ENCODE measurements around the gene LHFPL3.

LHFPL3 gene

DNA sequence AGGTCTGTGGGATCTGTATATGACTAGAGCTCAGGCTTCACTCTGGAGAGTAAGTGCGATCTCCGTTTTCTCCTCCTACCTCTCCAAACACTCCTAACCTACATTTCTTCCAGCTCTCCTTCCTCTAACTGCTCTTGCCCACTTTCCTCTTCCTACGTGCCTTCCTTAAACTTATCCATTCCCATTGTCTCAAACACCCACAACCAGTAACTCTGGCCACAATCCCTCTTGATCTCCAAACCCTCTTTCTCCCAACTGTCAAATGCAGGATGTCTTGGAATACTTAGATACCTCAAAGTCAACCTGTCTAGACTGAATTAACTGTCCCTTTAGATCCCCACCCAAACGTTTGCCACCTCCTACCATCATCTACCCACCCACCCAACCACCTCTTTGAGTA is 471.9 kb downstream of the LHFPL3 start:
- DNase-seq (ENCODE audit: low read depth) = no peak

DNA sequence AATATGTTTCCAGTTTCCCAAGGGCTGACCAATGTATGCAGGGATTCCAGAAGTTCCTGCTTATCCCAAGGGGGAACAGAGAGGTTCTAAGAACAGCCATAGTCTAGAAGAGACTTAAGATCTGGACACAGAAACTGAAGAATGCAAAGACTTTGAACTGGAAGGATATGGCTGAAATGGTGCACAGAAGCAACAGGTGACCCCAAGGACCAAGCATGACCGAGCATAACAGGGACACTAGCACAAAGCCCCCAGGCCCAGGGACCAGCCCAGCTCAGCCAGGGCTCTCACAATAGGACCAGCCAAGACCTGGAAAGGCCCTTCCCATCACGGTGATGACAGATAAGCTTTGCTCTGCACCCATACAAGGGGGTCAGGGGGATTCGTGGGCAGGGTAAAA is 472.6 kb downstream of the LHFPL3 start:
- DNase-seq (ENCODE audit: low read depth) = no peak

DNA sequence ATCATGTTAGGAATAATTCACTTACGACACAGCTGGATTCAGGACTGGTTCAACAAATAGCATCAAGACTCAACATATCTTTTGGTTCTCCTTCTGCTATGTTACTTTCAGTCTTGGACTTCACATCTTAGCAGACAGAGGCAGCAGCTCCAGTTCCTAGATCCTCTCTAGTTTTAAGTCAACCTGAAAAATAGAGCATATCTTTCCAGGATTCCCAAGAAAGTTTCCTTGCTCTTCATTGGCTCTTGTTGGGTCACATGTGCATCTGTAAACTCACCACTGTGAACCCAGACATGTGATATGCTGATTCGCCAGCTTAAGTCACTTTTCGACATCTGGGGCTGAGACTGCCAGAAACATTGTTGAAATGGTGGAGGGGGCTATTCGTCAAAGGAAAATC is 475.5 kb downstream of the LHFPL3 start:
- no peak for DNase-seq (ENCODE audit: low read depth)

DNA sequence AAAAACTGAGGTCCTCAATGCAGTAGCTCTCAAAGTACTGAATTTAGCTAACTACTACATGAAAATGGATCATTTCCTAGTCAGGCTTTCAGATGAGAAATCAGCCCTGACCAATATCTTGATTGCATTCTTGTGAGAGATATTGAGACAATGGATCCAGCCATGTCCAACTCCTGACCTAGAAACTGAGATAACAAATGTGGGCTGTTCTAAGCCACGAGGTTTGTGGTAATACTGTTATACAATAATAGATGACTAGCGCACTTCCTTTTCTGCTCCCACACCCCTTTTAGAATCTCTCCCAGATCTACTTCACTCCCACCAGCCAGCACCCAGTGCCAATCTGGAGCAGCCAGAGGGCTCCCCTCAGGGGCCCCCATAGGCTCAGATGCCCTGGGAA is 476.3 kb downstream of the LHFPL3 start:
- DNase-seq (ENCODE audit: low read depth) = no peak

DNA sequence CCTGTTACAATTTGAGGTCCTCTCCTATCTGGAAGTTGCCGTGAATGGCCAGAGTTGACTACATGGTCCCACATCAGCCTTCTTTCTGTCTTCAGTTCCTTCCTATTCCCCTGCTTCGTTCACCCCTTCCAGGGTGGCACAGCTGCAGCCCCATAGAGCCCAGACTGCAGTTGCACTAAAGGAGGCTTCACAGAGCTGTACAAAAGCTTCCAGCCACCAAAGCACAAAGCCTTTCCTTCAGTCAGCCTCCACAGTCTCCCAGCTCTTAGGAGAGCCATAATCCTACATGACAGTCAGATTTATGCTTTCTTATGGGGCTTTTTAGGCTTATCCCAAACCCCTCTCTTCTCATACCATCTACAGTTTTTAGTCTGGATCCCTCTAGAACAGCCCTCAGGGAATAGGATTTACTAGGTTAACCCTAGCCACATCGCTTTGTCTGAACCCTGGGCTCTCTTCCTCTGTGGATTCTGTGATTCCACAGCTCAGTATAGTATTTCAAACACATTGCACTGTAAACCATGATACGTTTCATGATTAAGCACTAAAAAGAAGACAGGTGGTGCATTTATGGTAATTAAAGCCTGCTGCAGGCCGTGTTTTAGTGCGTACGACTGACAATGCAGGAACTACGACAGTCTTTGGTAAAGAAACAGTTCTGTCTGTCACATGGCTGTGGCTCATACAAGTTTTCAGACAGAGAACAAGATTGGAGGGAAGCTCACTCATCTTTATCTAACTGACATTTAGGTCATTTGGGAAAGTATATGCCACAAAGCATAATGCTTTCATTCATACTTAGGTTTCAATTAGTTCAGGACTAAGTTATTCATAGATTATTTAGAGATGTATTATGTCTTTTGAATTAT is 477.3 kb downstream of the LHFPL3 start:
- no peak for DNase-seq (ENCODE audit: low read depth)

DNA sequence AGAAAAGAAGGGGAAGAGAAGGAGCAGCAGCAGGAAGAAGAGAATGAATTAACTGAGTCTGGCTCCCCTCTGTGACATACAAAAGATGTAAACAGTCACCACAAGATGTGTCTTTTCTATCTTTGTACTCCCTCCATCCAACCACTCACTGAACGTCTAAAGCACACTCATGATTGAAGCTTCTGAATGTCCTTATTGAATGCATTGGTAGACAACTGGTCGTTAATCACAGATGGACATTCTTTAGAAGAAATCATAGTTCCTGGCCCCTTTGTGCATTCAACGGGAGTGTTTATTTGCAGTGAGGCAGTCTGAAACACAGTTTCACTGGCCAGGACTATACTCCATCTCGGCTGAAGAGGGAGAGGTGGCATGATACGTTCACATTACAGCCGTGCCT is 479.3 kb downstream of the LHFPL3 start:
- no peak for DNase-seq (ENCODE audit: low read depth)

DNA sequence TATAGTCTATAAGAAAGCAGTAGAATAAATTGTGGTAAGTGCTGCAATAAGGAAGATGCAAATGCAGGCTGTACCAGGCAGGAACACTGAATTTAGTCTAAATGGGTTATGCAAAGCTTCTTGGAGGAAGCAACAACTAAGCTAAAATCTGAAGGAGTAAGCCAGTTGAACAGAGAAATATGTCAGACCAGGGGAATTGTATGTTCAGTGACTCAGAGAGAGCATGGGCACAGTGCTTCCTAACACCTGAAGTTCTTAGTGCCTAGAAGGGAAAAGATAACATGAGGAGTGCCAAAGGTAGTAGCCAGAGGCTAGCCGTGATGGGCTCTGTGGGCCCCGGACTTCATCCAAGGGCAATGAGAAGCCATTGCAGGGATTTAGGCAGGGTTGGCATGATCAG is 481.5 kb downstream of the LHFPL3 start:
- DNase-seq (ENCODE audit: low read depth) = no peak

DNA sequence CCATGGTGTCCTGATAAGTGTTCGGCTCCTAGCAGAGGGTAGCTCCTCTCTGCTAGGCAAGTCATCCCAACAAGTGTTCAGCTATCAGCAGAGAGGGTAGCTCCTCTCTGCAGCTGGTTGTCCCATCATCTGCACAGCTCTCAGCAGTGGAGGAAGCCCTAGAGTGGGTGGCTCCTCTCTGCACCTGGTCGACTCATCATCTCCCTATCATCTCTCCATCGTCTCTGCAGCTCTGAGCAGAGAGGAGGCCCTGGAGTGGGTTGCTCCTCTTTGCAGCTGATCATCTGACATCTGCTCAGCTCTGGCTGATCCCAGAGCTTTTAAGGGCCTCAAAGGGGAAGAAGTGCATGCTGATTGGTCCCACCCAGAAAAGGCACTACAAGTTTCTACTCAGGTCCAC is 485.7 kb downstream of the LHFPL3 start:
- DNase-seq (ENCODE audit: low read depth) = no peak

DNA sequence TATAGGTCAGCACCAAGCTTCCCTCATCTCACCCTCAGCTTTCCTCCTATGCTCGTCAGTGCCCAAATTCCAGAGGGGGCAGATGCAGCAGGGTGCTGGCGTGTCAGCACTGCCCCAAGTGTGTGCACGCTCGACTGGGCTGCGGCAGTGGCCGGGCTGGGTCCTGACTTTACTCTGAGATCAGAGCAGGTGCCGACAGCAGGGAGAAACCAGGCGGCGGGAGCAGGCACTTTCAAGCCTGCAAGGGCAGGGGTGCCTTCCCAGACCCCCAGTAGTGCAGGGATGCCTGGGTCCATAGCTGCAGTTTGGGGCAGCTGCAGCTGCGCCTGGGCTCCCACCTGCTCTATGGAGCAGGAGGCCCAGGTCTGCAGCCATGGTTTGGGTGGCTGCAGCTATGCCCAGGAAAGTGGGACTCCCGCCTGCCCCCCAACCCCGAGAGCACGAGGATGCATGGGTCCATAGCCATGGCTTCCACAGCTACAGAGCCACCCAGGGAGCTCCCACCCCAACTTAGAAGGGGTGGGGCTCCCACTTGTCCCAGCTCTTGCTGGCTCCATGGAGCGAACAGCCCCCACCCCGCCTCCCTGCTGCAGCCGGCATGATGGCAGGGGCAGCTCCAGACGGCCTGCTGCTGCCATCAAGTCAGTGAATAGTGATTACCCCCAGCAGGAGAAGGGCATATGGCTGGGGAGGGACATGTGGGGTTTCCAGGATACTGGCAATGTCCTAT is 486.4 kb downstream of the LHFPL3 start:
- DNase-seq (ENCODE audit: low read depth) = no peak

DNA sequence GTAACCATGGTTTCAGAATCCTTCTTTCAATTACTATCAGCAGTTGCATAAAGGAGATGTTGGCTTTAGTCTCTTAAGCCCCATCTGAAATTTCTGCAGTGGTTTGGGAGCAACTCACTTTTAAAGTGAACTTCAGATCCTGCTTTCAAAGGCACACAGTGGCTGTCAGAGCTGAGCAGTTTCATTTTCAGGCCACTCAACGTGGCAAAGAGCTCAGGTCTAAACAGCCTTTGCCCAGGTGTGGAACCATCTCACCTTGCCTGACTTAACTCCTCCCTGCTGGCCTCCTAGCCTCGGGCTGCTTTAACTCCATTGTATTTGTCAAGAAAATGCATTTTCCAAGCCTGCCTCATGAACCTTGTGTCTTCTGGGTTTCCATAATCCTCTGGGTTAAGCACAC is 488.1 kb downstream of the LHFPL3 start:
- DNase-seq (ENCODE audit: low read depth) = no peak

DNA sequence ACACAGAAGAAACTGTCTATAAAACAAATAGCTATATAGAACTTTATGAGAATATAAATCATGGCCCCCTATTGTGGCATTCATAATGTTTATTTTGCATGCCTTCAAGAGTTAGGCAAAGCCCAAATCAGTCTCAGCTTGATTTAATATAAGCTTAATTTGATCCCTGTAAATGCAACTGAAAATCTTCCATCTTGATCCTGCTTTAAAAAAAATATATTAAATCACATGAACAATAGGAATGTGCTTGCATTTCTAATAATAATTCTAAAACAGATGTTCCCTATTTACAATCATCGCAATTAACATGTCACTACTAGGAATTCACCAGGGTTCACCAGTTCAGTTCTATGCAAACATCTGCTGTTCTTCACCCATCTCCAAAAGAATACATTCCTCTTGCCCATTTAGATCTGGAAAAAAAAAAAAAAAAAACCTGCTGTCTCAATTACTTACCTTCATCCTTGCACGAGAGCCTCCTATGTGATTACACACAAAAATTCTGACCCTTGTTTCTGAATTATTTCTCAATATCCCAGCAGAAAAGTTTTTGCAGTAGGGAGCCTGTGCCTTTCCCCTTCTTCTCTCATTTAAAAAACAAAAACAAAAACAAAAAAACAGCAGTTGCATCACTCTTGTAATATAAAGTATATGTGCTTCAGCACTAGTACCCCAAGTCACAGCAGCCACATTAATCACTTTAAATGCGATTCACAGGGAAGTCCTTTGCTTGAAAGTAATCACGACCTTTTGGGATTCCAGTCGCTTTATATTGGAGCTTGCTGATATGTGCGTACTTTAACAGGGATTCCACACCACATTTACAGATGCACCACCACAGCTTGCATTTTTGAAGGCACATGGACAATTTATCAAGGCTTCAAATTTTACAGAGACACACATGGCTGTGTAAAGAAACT is 490.8 kb downstream of the LHFPL3 start:
- DNase-seq (ENCODE audit: low read depth) = no peak

DNA sequence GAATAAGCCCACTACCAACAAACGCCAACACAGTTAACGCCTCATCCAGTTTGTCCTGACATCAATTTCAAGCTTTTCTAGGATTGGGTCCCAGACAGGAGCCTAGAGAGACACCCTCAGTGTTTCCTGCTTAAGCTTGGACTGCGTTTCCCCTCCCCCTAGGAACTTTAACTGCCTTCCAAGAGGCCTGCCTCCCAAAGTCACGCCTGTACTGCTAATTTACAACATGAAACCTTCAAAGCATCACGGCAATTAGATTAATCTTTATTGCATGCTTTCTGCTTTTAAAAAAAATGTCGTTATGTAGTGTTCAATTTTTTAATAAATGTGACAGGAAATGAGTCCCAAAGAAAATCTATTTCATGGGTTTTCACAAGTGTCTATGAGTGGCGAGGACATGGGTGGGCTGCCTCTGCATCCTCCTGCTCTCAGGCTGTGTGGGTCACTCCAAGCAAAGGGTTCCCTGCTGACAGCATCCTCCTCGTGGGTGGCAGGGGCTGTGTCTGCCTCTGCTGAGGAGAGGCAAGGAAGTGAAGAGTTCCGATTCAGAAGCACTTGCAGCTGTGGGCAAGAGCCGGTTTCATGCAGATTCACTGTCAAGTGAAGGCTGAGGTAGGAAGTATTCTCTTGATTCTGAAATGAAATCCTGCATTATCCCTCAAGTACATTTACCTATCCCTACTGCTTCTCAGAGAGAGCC is 492.6 kb downstream of the LHFPL3 start:
- DNase-seq (ENCODE audit: low read depth) = no peak

DNA sequence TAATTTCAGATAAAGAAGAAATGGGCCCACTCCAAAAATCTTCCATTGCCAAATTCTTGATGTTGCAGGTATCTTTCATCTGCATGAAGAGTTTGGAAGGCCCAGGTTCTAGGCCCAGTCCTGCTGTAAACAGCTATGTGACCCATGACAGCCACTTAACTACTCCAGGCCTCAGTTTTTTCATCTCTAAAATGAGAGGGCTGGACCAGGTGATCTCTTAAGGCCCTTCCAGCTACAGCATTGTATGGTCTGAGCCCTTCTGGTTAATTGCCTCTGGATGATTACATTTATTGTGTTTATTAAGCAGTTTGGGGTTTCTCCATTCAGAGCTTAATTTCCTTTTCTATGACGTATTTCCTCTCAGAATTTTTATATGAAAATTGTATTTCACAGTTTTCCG is 494.8 kb downstream of the LHFPL3 start:
- no peak for DNase-seq (ENCODE audit: low read depth)

DNA sequence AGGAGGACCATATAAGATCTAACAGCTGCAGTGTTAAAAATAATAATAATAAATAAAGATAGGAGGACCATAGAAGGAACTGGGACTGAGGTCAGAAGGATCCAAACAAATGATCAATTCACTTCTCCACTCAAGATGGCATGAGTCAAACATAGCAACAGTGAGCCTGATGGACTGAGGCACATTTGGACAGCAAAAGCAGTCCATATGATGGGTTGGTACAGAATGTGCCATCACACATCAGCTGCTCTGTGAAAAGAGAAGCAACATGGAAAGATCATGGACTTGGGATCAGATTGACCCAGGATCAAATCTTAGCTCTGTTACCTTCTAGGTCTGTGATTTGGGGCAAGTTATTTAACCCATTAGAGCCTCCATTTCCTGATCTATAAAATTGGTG is 496.7 kb downstream of the LHFPL3 start:
- no peak for DNase-seq (ENCODE audit: low read depth)

DNA sequence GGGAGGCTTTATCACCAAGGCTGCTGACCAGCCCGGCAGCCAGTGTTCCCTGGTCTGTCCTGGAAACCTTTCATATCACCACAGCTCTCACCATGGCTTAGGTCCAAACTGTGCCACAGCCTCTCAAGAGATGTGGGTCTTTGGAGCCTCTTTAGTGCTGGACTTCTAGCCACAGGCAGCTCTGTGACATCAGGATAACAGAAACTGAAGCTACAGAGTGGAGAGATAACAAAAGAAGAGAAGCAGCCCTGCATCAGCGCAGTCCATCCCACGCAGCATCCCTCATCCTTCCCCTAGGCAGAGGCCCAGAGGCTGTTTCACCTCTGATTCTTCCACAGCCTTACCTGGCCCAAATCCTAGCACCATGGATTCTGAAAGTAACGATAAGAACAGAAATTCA is 497.7 kb downstream of the LHFPL3 start:
- DNase-seq (ENCODE audit: low read depth) = no peak

DNA sequence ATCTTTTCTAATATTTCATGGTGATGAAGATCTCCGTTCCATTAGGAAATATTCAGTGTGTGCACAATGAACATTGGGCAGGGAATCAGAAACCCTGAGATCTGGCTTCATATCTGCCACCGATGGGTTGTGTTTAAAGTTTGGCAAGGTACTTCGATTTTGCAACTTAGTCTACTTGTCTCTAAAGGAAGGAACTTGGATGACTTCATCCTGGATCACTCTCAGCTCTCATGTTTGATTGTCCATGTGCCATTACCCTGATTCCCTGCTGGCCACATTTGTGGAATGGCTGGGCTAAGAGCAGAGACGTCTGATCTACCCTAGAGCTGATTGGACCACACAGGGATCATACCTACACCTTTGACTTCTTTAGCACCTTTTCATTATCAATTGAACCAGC is 508.6 kb downstream of the LHFPL3 start:
- DNase-seq (ENCODE audit: low read depth) = no peak

DNA sequence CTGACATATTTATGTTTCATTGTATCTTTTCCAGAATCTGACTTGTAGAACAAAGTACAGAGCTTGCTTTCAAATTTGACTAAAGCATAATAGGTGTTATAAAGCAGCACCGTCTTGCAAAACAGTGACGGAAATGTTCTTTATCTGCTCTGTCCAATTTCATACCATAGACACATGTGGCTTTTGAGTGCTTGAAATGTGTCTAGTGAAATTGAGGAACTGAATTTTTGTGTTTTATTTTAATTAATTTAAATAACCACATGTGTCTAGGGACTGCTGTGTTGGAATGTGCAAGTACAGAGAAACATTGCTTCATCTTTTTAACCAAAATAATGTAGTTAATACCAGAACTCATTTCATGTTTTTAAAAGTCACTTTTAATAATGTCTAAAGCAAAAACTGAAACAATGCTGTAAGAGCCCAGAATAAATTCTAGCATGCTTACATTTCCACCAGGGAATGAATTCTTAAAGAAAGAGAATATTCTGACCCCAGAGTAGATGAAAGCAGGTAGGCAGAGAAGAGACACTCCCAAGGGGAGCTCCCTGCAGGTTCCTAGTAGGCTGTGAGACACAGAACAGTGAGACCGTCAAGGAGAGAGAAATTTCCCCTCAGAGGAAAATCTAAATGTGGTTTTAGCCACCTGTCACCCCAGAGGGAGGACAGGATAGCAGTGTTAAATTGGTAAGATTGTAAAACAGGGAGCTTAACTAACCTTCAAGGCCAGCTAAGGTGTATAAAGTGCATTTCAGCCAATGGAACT is 510.3 kb downstream of the LHFPL3 start:
- DNase-seq (ENCODE audit: low read depth) = no peak

DNA sequence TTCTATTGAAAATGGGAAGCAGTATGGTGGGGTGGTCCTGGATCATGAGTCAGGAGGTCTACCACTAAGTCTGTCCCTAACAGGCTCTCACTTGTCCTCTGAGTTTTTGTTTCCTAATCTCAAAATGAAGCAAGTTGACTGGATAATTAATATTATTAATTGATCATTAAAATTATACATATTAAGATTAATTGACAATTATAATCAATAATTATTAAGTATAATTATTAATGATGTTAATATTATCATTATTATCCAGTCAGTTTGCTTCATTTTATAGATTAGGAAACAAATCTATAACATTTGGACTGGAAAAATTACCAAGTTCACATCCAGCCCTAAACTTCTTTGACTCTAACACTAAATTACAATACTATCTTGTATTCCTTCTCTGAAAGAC is 511.4 kb downstream of the LHFPL3 start:
- DNase-seq (ENCODE audit: low read depth) = no peak

DNA sequence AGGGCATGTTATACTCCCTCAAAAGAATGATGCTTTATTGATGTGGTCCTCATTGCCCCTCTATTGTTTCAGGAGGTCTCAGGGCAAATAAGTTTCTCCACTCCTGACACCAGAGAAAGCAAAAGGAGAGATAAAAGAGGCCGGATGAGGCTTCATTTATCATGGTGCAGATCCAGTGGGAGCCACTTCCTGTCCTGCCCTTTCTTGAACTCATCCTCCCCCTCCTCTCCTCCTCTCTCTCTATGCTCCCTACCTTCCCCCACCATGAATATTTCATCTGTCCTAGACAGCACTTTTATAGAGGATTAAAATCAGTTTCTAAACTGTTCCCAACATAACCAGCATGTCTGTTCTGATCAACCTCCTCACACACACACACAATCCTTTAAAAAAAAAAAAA is 513.4 kb downstream of the LHFPL3 start:
- DNase-seq (ENCODE audit: low read depth) = no peak

DNA sequence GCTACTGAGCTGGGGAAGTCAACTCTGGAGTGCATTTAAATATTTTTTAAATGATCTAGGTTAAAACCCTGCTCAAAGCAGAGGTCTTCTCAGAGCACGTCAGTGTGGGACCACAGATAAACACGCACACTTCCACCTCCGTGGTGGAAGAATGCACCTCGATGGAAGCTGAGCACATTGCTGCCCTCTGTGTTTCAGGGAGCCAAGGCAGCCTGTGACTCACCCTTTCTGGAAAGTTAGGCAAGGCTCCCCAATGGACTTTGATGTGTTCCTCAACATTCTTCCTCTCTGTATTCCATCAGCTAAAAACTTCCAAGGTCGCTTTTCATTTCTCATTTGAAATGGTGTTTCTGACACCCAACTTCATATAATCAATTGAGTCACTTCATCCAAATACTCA is 514.8 kb downstream of the LHFPL3 start:
- DNase-seq (ENCODE audit: low read depth) = no peak

DNA sequence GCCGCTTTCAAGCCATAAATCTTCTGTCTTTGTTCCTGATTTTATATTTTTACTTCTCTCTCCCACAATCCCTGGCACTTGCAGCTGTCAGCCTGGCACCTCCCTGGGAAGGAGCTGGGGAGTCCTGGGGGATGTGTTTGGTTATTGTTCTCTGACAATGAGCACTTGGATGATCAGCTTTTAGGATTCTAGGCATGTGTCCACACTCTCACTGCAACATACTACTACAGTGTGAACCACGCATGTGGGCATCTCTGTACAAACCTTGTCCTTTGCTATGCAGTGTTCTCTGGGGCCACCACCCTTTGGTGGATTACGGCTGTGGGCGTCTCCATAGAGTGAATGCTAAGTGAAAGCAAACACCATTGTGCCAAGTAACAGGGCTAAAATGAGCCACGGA is 517.2 kb downstream of the LHFPL3 start:
- no peak for DNase-seq (ENCODE audit: low read depth)
